GM12892 (cell line): ENCODE measurements around the gene TEX9.

Experiments
- POLR2A ChIP-seq: IDR thresholded peaks from 2 replicates; pipeline ENCODE4 v1.6.1; 2011; ENCODE audit warnings: low read depth, low read length, control low read depth
- POLR2AphosphoS5 ChIP-seq: IDR thresholded peaks from 2 replicates; pipeline ENCODE4 v1.6.1; 2011; ENCODE audit warnings: low read depth, low read length, control low read depth
- TAF1 ChIP-seq: IDR thresholded peaks from 2 replicates; pipeline ENCODE4 v1.6.1; 2011; ENCODE audit warnings: low read depth, mild to moderate bottlenecking, control low read depth, low read length, borderline replicate concordance

DNA sequence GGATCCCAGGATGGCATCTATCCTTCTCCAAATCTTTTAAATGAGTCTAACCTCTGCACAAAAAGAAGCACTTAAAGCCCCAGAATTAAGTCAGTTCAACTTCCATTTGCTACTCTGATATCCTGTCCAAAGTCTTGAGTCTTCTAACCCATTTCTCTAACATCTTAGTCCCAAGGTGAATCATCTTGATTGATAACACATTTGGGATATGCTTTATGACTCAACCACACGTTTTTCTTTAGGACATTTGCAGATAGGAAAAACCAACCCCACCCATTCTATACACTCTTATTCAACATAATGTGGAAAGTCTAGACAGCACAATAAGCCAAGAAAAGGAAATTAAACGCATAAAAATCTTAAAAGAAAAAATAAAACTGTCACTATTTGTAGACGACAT lies 18.8 kb upstream of the TEX9 start:
- no peak for TF ChIP-seq POLR2AphosphoS5
- TF ChIP-seq POLR2A, result no peak
- TF ChIP-seq TAF1, result no peak
